Stimulated activated CD8-positive, alpha-beta memory T cell treated with anti-CD3 and anti-CD28 coated beads, Interleukin-2, amount 100 ng/mL, for 48 hours (primary cell): ENCODE results near the gene THAP4.

Experiments
- DNase-seq, 2 donors: peaks; one replicate each; pipeline ENCODE4 v3.0.0-alpha.2; 2020; ENCODE audit warnings: low read depth in 2 of 2

Gene THAP4

GRCh38 chr2:241637018-241637794 is at the start of gene THAP4, which contains the start of gene ATG4B:
THAP4 (minus strand) TSS chr2:241637158; CDS start chr2:241637017, 141 bp downstream.
ATG4B (plus strand) TSS chr2:241637693; CDS start chr2:241637715, 22 bp downstream.
- peak; percentile 70 to 72 for DNase-seq

GRCh38 chr2:241686324-241686649 is 49.3 kb upstream of the THAP4 start:
- DNase-seq, result peak in 1 of 2 donors; percentile 4

- DNase-seq, result no peak
Observed at GRCh38 chr2:241680827-241681599, 44.1 kb upstream of the THAP4 start.

GRCh38 chr2:241680044-241680443 is 43.1 kb upstream of the THAP4 start:
- DNase-seq, result no peak

- DNase-seq, result no peak
Observed at GRCh38 chr2:241678784-241679540, 42.0 kb upstream of the THAP4 start.

GRCh38 chr2:241678307-241678706 is 41.3 kb upstream of the THAP4 start:
- DNase-seq, result no peak

- no peak for DNase-seq
Observed at GRCh38 chr2:241677392-241677791, 40.4 kb upstream of the THAP4 start.

GRCh38 chr2:241676665-241677064 is 39.7 kb upstream of the THAP4 start:
- DNase-seq, result no peak

GRCh38 chr2:241675885-241676284 is 38.9 kb upstream of the THAP4 start:
- DNase-seq, result no peak

- DNase-seq, result no peak
Observed at GRCh38 chr2:241673797-241674725, 37.1 kb upstream of the THAP4 start.

- no peak for DNase-seq
Observed at GRCh38 chr2:241673189-241673663, 36.3 kb upstream of the THAP4 start.

- no peak for DNase-seq
Observed at GRCh38 chr2:241672243-241673188, 35.6 kb upstream of the THAP4 start.

GRCh38 chr2:241671457-241672240 is 34.7 kb upstream of the THAP4 start:
- DNase-seq, result no peak

- no peak for DNase-seq
Observed at GRCh38 chr2:241670333-241671110, 33.6 kb upstream of the THAP4 start.

GRCh38 chr2:241668839-241669238 is 31.9 kb upstream of the THAP4 start:
- DNase-seq, result no peak

- no peak for DNase-seq
Observed at GRCh38 chr2:241668354-241668753, 31.4 kb upstream of the THAP4 start.

- DNase-seq, result no peak
Observed at GRCh38 chr2:241666627-241667400, 29.9 kb upstream of the THAP4 start.
